K562 (cell line): ENCODE results near the gene CCND3. TPM values are rescaled to one million over a fixed set of nuclear protein-coding genes. Genes with fewer than 3 reads are reported as not detected.

Experiments
- CBX2 ChIP-seq: fragments of 200-600 bp; sonication (generic); IDR thresholded peaks from one replicate; pipeline ENCODE4 v1.6.1; 2012; ENCODE audit warnings: mild to moderate bottlenecking, low read length, inconsistent platforms; ENCODE audit not compliant: insufficient read depth, poor library complexity, severe bottlenecking
- CREB1 ChIP-seq, 2 experiments: sonication (generic) in 1 of 2; formaldehyde crosslinking in 1 of 2; IDR thresholded peaks; 2 replicates each; pipeline versions ENCODE4 v1.6.1 to v1.8.0; 2012 to 2022; ENCODE audit warnings: inconsistent platforms in 1 of 2, mild to moderate bottlenecking in 1 of 2, missing genetic modification reagents in 1 of 2, moderate library complexity in 1 of 2
- DIDO1 ChIP-seq: fragments of 450-650 bp; IDR thresholded peaks from 2 replicates; pipeline ENCODE4 v1.6.1; 2016; ENCODE audit warnings: low read depth, missing biosample characterization, missing genetic modification characterization
- GABPB1 ChIP-seq: sonication (generic); formaldehyde crosslinking; IDR thresholded peaks from 2 replicates; pipeline ENCODE4 v1.8.0; 2022; ENCODE audit warnings: mild to moderate bottlenecking, missing genetic modification reagents
- GMEB1 ChIP-seq: fragments of 250-450 bp; sonication (Bioruptor Pico); IDR thresholded peaks from 2 replicates; pipeline ENCODE4 v1.4.0; 2020; ENCODE audit warnings: mild to moderate bottlenecking
- NFIC ChIP-seq: fragments of 450-650 bp; IDR thresholded peaks from 2 replicates; pipeline ENCODE4 v1.6.1; 2017; ENCODE audit warnings: mild to moderate bottlenecking, inconsistent platforms
- NKRF ChIP-seq: fragments of 450-650 bp; IDR thresholded peaks from 2 replicates; pipeline ENCODE4 v1.6.1; 2016; ENCODE audit warnings: borderline replicate concordance
- NR4A1 ChIP-seq, 2 experiments: fragments of 250-450 bp in 1 of 2; fragments of 450-650 bp in 1 of 2; sonication (Bioruptor Pico) in 1 of 2; IDR thresholded peaks; 2 replicates each; pipeline versions ENCODE4 v1.4.0 to v1.6.1; 2016 to 2020; ENCODE audit warnings: mild to moderate bottlenecking in 2 of 2, missing compliant biosample characterization in 1 of 2, missing genetic modification characterization in 1 of 2, moderate library complexity in 1 of 2
- PKNOX1 ChIP-seq: fragments of 450-650 bp; IDR thresholded peaks from 2 replicates; pipeline ENCODE4 v1.6.1; 2016
- POLR2G ChIP-seq: fragments of 200-400 bp; formaldehyde crosslinking; IDR thresholded peaks from 2 replicates; pipeline ENCODE4 v1.6.1; 2017; ENCODE audit warnings: low read depth, mild to moderate bottlenecking, antibody characterized with exemption, low read length, moderate library complexity
- SMAD3 ChIP-seq: fragments of 450-650 bp; formaldehyde crosslinking; conservative IDR thresholded peaks from 2 replicates; pipeline ENCODE4 v1.4.0; 2020; ENCODE audit warnings: mild to moderate bottlenecking
- TCF3 ChIP-seq: sonication (generic); formaldehyde crosslinking; IDR thresholded peaks from 2 replicates; pipeline ENCODE4 v1.4.0; 2020; ENCODE audit warnings: mild to moderate bottlenecking, missing genetic modification reagents
- THRAP3 ChIP-seq: fragments of 450-650 bp; IDR thresholded peaks from 2 replicates; pipeline ENCODE4 v1.6.1; 2016; ENCODE audit warnings: mild to moderate bottlenecking, inconsistent platforms, borderline replicate concordance
- TOE1 ChIP-seq, 2 experiments: fragments of 450-650 bp in 1 of 2; sonication (generic) in 1 of 2; formaldehyde crosslinking in 1 of 2; IDR thresholded peaks; 2 replicates each; pipeline versions ENCODE4 v1.7.1 to v1.8.0; 2016 to 2022; ENCODE audit warnings: borderline replicate concordance in 2 of 2, mild to moderate bottlenecking in 2 of 2, antibody characterized with exemption in 1 of 2, inconsistent platforms in 1 of 2, low read depth in 1 of 2, missing genetic modification reagents in 1 of 2, moderate library complexity in 1 of 2
- ZBTB7A ChIP-seq: IDR thresholded peaks from 2 replicates; pipeline ENCODE4 v1.6.1; 2011; ENCODE audit warnings: low read depth, mild to moderate bottlenecking, low read length, moderate library complexity, borderline replicate concordance; ENCODE audit not compliant: control insufficient read depth
- ZNF134 ChIP-seq: fragments of 250-450 bp; sonication (Bioruptor Pico); conservative IDR thresholded peaks from 2 replicates; pipeline ENCODE4 v1.4.0; 2020
- ZNF395 ChIP-seq: fragments of 200-800 bp; sonication (Bioruptor generic); IDR thresholded peaks from 2 replicates; pipeline ENCODE4 v1.6.1; 2017; ENCODE audit warnings: missing genetic modification characterization, missing compliant biosample characterization
- polyA plus RNA-seq, 8 experiments: library from polyadenylated mRNA; depleted of rRNA in 4 of 8; stranded (reverse) in 5 of 8; unstranded in 3 of 8; fragments of >200 nt; fragmentation: Nextera tagmentation in 2 of 8; fragmentation: Illumina TruSeq in 1 of 8; extraction: Ambion mirVana in 2 of 8; extraction: Trizol in 1 of 8; gene quantifications; 2 replicates each; pipeline versions ENCODE4 v1.2.1 to v1.2.3, GENCODE V29; 2011 to 2014; ENCODE audit warnings: inconsistent platforms in 1 of 8, missing spikeins in 1 of 8
- total RNA-seq, 7 experiments: library from RNA; depleted of rRNA in 6 of 7; stranded (reverse); fragments of >200 nt in 6 of 7; fragmentation: Illumina TruSeq in 2 of 7; extraction: Trizol in 2 of 7; gene quantifications; 2 replicates each; pipeline versions ENCODE4 v1.2.1 to v1.2.3, GENCODE V29; 2011 to 2021; ENCODE audit warnings: low replicate concordance in 1 of 7

The CCND3 gene
- total and polyA plus RNA-seq, 9 of the 15 experiments (the other 6 are each of a cell fraction or from before 2014, with no cell fraction given) = 21.5 to 204 (median 97.4) TPM

GRCh38 chr6:41957117-41957516 is 15.5 kb upstream of the CCND3 start (continued):
- TF ChIP-seq ZBTB7A (peak; percentile 50; the same call in 1 of the 2 replicates), TOE1 (IDR thresholded peaks at IDR 0.05; ENCODE audit: borderline replicate concordance) (no peak), TOE1 (CRISPR knock-in tag; IDR thresholded peaks at IDR 0.05; ENCODE audit: borderline replicate concordance, low read depth) (no peak), THRAP3 (no peak), CREB1 (IDR thresholded peaks at IDR 0.05) (peak; percentile 27; the same call in 1 of the 2 replicates), CREB1 (CRISPR knock-in tag; IDR thresholded peaks at IDR 0.05) (no peak), GABPB1 (CRISPR knock-in tag) (no peak), POLR2G (no peak), GMEB1 (no peak), CBX2 (no peak), DIDO1 (tag) (no peak), ZNF395 (CRISPR knock-in tag) (no peak), NFIC (peak; percentile 75), ZNF134 (no peak), TCF3 (peak; percentile 78), NR4A1 (CRISPR knock-in tag; IDR thresholded peaks at IDR 0.05) (no peak), NR4A1 (tag; IDR thresholded peaks at IDR 0.05) (no peak), PKNOX1 (no peak), SMAD3 (CRISPR knock-in tag) (no peak), NKRF (no peak)
